ENCODE data around the gene COPS2.
A peak's percentile ranks its signal among the peaks of the same experiment; 100 is the strongest.

The COPS2 gene

GRCh38 chr15:49155834-49156627 lies 632 bp upstream of the COPS2 start:
- no peak for DNase-seq

- DNase-seq = no peak
These were observed 645 bp downstream of the COPS2 start for GRCh38 chr15:49154799-49155109.

GRCh38 chr15:49154359-49154758 lies 1.0 kb downstream of the COPS2 start:
- DNase-seq = no peak

- no peak for DNase-seq
These were observed 2.7 kb downstream of the COPS2 start for GRCh38 chr15:49152552-49153312.

- no peak for DNase-seq
These were observed 3.6 kb downstream of the COPS2 start for GRCh38 chr15:49151831-49152230.

- DNase-seq = no peak
These were observed 6.7 kb downstream of the COPS2 start for GRCh38 chr15:49148727-49149126.

GRCh38 chr15:49148298-49148697 lies 7.1 kb downstream of the COPS2 start:
- DNase-seq = no peak

- peak; percentile 4 for DNase-seq
These were observed 9.5 kb downstream of the COPS2 start for GRCh38 chr15:49145651-49146609.

- no peak for DNase-seq
These were observed 17.5 kb downstream of the COPS2 start for GRCh38 chr15:49137861-49138260.

GRCh38 chr15:49135911-49136310 lies 19.5 kb downstream of the COPS2 start:
- DNase-seq = no peak

- DNase-seq = no peak
These were observed 20.0 kb downstream of the COPS2 start for GRCh38 chr15:49135342-49135857.

- no peak for DNase-seq
These were observed 20.6 kb downstream of the COPS2 start for GRCh38 chr15:49134683-49135341.

GRCh38 chr15:49131403-49131802 lies 24.0 kb downstream of the COPS2 start:
- no peak for DNase-seq

GRCh38 chr15:49124371-49124770 lies 31.0 kb downstream of the COPS2 start:
- no peak for DNase-seq

- no peak for DNase-seq
These were observed 32.8 kb downstream of the COPS2 start for GRCh38 chr15:49122541-49123062.

- DNase-seq = no peak
These were observed 33.5 kb downstream of the COPS2 start for GRCh38 chr15:49121901-49122300.

GRCh38 chr15:49120832-49121231 lies 34.6 kb downstream of the COPS2 start:
- DNase-seq = no peak

GRCh38 chr15:49116108-49116857 lies 39.1 kb downstream of the COPS2 start:
- no peak for DNase-seq

- no peak for DNase-seq
These were observed 40.3 kb downstream of the COPS2 start for GRCh38 chr15:49115062-49115461.

- no peak for DNase-seq
These were observed 45.0 kb downstream of the COPS2 start for GRCh38 chr15:49110158-49110944.

GRCh38 chr15:49103002-49103401 lies 52.4 kb downstream of the COPS2 start:
- DNase-seq = no peak
